HepG2 (cell line): ENCODE measurements around the gene ARHGAP32. TPM values are rescaled to one million over a fixed set of nuclear protein-coding genes. Genes with fewer than 3 reads are reported as not detected.

Experiments used
- ATAC-seq: fragments of 200-7000 bp; cut with Tn5 transposase; 3 replicates; pipeline ENCODE4 v1.9.1; 2020; ENCODE audit warnings: mild to moderate bottlenecking, moderate library complexity
- BruUV-seq: library from RNA; stranded (reverse); fragments of 400-500 nt; replicated peaks from 2 replicates; lab custom pipeline; 2021; lab: Mats Ljungman, UMichigan
- CTCF ChIA-PET: fragments of 300-600 bp; formaldehyde crosslinking; extraction: SDS; loops from one replicate; lab custom pipeline; 2021; ENCODE audit warnings: low total read pairs, inconsistent platforms, low intra/inter-chr PET ratio; lab: Yijun Ruan, JAX
- POLR2A ChIA-PET: fragments of 350-600 bp; sonication (Branson Sonifier 250); formaldehyde crosslinking; loops from one replicate; lab custom pipeline; 2020; ENCODE audit warnings: antibody characterized with exemption, inconsistent platforms; lab: Yijun Ruan, JAX
- DNase-seq: peaks from one replicate; pipeline ENCODE4 v3.0.0-alpha.2; 2015; ENCODE audit warnings: low spot score
- FAIRE-seq: peaks from 3 replicates; lab custom pipeline; 2011; peaks lifted over from hg19 to GRCh38; lab: Jason Lieb, UNC
- H2AFZ ChIP-seq: one replicate; pipeline ENCODE4 v1.6.1; 2011; ENCODE audit warnings: low read length, inconsistent platforms
- H3K27ac ChIP-seq: fragments of 300-600 bp; 3 replicates; pipeline ENCODE4 v1.8.0; 2011; ENCODE audit warnings: mixed run types, mild to moderate bottlenecking, mixed read lengths, low read length, inconsistent platforms; ENCODE audit not compliant: insufficient read depth; ENCODE audit errors: extremely low read length
- H3K27me3 ChIP-seq, 2 experiments: fragments of 200-600 bp in 1 of 2; 2 replicates in 1 of 2; 3 replicates in 1 of 2; pipeline versions ENCODE4 v1.6.0 to v1.8.0; 2011; ENCODE audit warnings: low read length in 2 of 2, mild to moderate bottlenecking in 2 of 2, moderate library complexity in 2 of 2, inconsistent platforms in 1 of 2; ENCODE audit not compliant: insufficient read depth in 2 of 2, control insufficient read depth in 1 of 2
- H3K36me3 ChIP-seq, 2 experiments: fragments of 200-600 bp in 1 of 2; replicated peaks in 1 of 2; 2 replicates in 1 of 2; 3 replicates in 1 of 2; pipeline versions ENCODE4 v1.5.1 to v1.8.0; 2011; ENCODE audit warnings: low read length in 2 of 2, inconsistent platforms in 1 of 2; ENCODE audit not compliant: insufficient read depth in 2 of 2, control insufficient read depth in 1 of 2
- H3K4me1 ChIP-seq: 2 replicates; pipeline ENCODE4 v1.5.1; 2012; ENCODE audit warnings: low read length, inconsistent platforms; ENCODE audit not compliant: insufficient read depth
- H3K4me2 ChIP-seq: 2 replicates; pipeline ENCODE4 v1.6.0; 2011; ENCODE audit warnings: low read depth, low read length, inconsistent platforms
- H3K4me3 ChIP-seq, 3 experiments: fragments of 200-600 bp in 1 of 3; sonication (generic), shearing (Covaris generic) in 1 of 3; replicated peaks in 1 of 3; 2 replicates each; pipeline ENCODE4 v1.5.1; 2011 to 2016; ENCODE audit warnings: low read length in 3 of 3, inconsistent platforms in 2 of 3, low read depth in 2 of 3, mild to moderate bottlenecking in 2 of 3, control low read depth in 1 of 3, mixed read lengths in 1 of 3; ENCODE audit not compliant: insufficient read depth in 1 of 3
- H3K79me2 ChIP-seq: one replicate; pipeline ENCODE4 v1.6.1; 2011; ENCODE audit warnings: low read length, inconsistent platforms; ENCODE audit not compliant: insufficient read depth
- H3K9ac ChIP-seq: 2 replicates; pipeline ENCODE4 v1.6.0; 2011; ENCODE audit warnings: mild to moderate bottlenecking, low read depth, low read length, inconsistent platforms; ENCODE audit not compliant: insufficient read depth
- H3K9me3 ChIP-seq: 2 replicates; pipeline ENCODE4 v1.5.1; 2012; ENCODE audit warnings: mild to moderate bottlenecking, low read length
- H4K20me1 ChIP-seq: 2 replicates; pipeline ENCODE4 v1.6.0; 2011; ENCODE audit warnings: inconsistent platforms, mild to moderate bottlenecking, low read length, moderate library complexity; ENCODE audit not compliant: insufficient read depth
- CBX1 ChIP-seq: IDR thresholded peaks from one replicate; pipeline ENCODE4 v1.6.1; 2016; ENCODE audit warnings: antibody characterized with exemption, low read depth
- GZF1 ChIP-seq: sonication (generic); formaldehyde crosslinking; IDR thresholded peaks from 2 replicates; pipeline ENCODE4 v1.5.1; 2020; ENCODE audit warnings: mild to moderate bottlenecking, missing genetic modification reagents
- HDAC6 ChIP-seq: fragments of 200-600 bp; sonication (generic); IDR thresholded peaks from 2 replicates; pipeline ENCODE4 v1.7.0; 2017; ENCODE audit warnings: mild to moderate bottlenecking, antibody characterized with exemption, low read length, low read depth
- PATZ1 ChIP-seq: sonication (generic); formaldehyde crosslinking; IDR thresholded peaks from 2 replicates; pipeline ENCODE4 v1.4.0; 2020; ENCODE audit warnings: missing genetic modification reagents
- PCBP1 ChIP-seq: fragments of 200-400 bp; formaldehyde crosslinking; IDR thresholded peaks from 2 replicates; pipeline ENCODE4 v1.6.1; 2017; ENCODE audit warnings: mild to moderate bottlenecking, low read depth, low read length, borderline replicate concordance
- RBAK ChIP-seq: sonication (generic); formaldehyde crosslinking; IDR thresholded peaks from 2 replicates; pipeline ENCODE4 v1.5.1; 2020; ENCODE audit warnings: mild to moderate bottlenecking, missing genetic modification reagents
- ZNF333 ChIP-seq: sonication (generic); formaldehyde crosslinking; IDR thresholded peaks from 2 replicates; pipeline ENCODE4 v1.4.0; 2020; ENCODE audit warnings: mild to moderate bottlenecking, missing genetic modification reagents, borderline replicate concordance
- ZNF580 ChIP-seq: IDR thresholded peaks from 2 replicates; pipeline ENCODE4 v1.6.1; 2016; ENCODE audit warnings: low read depth, borderline replicate concordance
- ZNF770 ChIP-seq: sonication (generic); formaldehyde crosslinking; IDR thresholded peaks from 2 replicates; pipeline ENCODE4 v1.5.0; 2020; ENCODE audit warnings: mild to moderate bottlenecking, missing genetic modification reagents
- ZNF777 ChIP-seq: sonication (generic); formaldehyde crosslinking; IDR thresholded peaks from 2 replicates; pipeline ENCODE4 v1.4.0; 2020; ENCODE audit warnings: missing genetic modification reagents
- ZSCAN25 ChIP-seq: sonication (generic); formaldehyde crosslinking; IDR thresholded peaks from 2 replicates; pipeline ENCODE4 v1.8.0; 2022; ENCODE audit warnings: mild to moderate bottlenecking, missing genetic modification reagents
- WGBS: methylation state at CpG from one replicate; pipeline ENCODE4 v1.1.6; 2017; ENCODE audit warnings: low lambda C conversion rate; 5-methylcytosine and 5-hydroxymethylcytosine counted together
- in situ Hi-C: cut with HindIII; loops from 2 replicates; pipeline ENCODE4 v1.10.0; 2017; ENCODE audit warnings: low pct_unique_long_range_greater_than_20kb; ENCODE audit not compliant: extremely low pct_ligation_motif_present
- intact Hi-C: fragments of 100-400 bp; cut with micrococcal nuclease; formaldehyde crosslinking; loops from one replicate; pipeline ENCODE4 v1.10.0; 2022; ENCODE audit not compliant: unreplicated experiment
- polyA plus RNA-seq, 8 experiments: library from polyadenylated mRNA; depleted of rRNA in 3 of 8; stranded (reverse) in 7 of 8; unstranded in 1 of 8; fragments of >200 nt; fragmentation: Illumina TruSeq in 4 of 8; extraction: Trizol in 4 of 8; gene quantifications; 2 replicates each; pipeline versions ENCODE4 v1.2.1 to v1.2.3, GENCODE V29; 2011 to 2016; ENCODE audit warnings: low read depth in 4 of 8, missing spikeins in 1 of 8, mixed read lengths in 1 of 8; ENCODE audit not compliant: insufficient read depth in 1 of 8
- total RNA-seq, 5 experiments: library from RNA; depleted of rRNA; stranded (reverse); fragments of >200 nt; fragmentation: Illumina TruSeq; extraction: Trizol; gene quantifications; 2 replicates each; pipeline ENCODE4 v1.2.3, GENCODE V29; 2016; ENCODE audit warnings: low read depth in 1 of 5

The ARHGAP32 gene
- total and polyA plus RNA-seq, 2 of the 13 experiments (the other 11 are each of a cell fraction or from before 2014, with no cell fraction given) = 6.3 to 8.2 TPM

GRCh38 chr11:129141748-129142523, 50.2 kb downstream of the ARHGAP32 start:
- H3K4me2 ChIP-seq = no peak overlapping the region
- no peak overlapping the region for H3K9ac ChIP-seq
- no peaks in the 10 kb centered on the region for H3K27me3 ChIP-seq
- no peak for ATAC-seq
- peaks cover 5% of the 10 kb centered on the region for H3K79me2 ChIP-seq
- in situ Hi-C loops (no loop called here), intact Hi-C loops (loop anchor here (2.0 to 5.0 kb wide), 2 partner anchors 119 to 135 kb away; no protein-coding TSS in a partner anchor)
- DNase-seq = no peak
- H4K20me1 ChIP-seq = no peaks in the 10 kb centered on the region
- H3K4me1 ChIP-seq = peaks cover 42% of the 10 kb centered on the region
- H2AFZ ChIP-seq = no peak overlapping the region
- FAIRE-seq = no peak
- no peaks in the 10 kb centered on the region for H3K9me3 ChIP-seq
- H3K36me3 ChIP-seq = no peaks in the 10 kb centered on the region
- no TSS peak for BruUV-seq
- TF ChIP-seq ZNF333 (CRISPR knock-in tag) (no peak), ZNF580 (CRISPR knock-in tag) (no peak), ZNF770 (no peak), ZNF777 (CRISPR knock-in tag) (no peak), RBAK (CRISPR knock-in tag) (no peak), ZSCAN25 (CRISPR knock-in tag) (no peak), HDAC6 (no peak), PATZ1 (CRISPR knock-in tag) (no peak), CBX1 (no peak), PCBP1 (no peak), GZF1 (CRISPR knock-in tag) (no peak)
- no peak overlapping the region for H3K27ac ChIP-seq
- CTCF ChIA-PET = no interaction called here
- no peak overlapping the region for H3K4me3 ChIP-seq
- POLR2A ChIA-PET = no interaction called here
- 98% methylated on average over 8 of the region's 8 CpGs for WGBS
